T-helper 1 cell treated with Interleukin-12 subunit alpha and Interleukin-12 subunit beta and Interleukin-4 antibody, amounts not matched to agents 30 ng/mL and 1 ng/mL, for 36 hours (primary cell): ENCODE data around the gene ZNF814. TPM values are rescaled to one million over a fixed set of nuclear protein-coding genes. Genes with fewer than 3 reads are reported as not detected.

Experiments used
- intact Hi-C: fragments of 100-400 bp; cut with micrococcal nuclease; formaldehyde crosslinking; loops from one replicate; pipeline ENCODE4 v1.15.1; 2024
- total RNA-seq: library from RNA; stranded (reverse); gene quantifications from 2 replicates; pipeline ENCODE4 v1.2.3, GENCODE V29; 2022

ZNF814 gene
- total RNA-seq, 1 donor from 2014 or later = 12.9 TPM

DNA sequence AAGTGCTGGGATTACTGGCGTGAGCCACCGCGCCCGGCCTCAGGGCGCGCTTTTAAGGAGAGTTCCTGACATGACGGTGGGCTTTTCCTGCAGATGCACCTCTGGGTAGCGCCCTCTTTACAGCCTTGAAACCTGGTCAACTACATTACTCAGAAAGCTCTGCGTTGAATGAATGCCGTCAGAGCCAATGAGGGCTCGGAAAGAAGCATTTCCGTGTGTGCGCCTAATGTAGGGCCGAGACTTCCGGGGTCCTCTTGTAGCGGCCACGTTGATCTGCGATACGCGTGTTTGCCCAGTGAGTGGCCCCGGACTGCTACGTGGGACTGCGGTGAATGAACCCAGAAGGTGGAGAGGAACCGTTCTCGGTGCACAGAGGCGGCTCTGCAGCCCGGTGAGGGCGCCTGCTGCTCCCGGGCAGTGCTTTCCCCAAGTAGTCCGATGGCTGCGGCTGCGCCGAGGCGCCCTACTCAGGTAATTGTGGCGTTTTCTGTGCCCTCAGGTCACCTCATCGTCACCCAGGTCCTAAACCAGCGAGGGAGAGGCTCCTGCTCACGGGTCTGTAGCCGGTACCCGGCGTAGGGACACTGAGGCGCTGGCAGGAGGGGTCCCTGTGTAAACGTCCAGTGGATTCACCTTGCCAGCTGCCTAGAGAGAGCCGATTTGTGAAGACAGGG lies 69.2 kb downstream of the ZNF814 start:
- intact Hi-C loops = loop anchor here (1.0 to 10.0 kb wide), 15 partner anchors 30 to 1505 kb away; partner anchors contain the start of genes RPS5, ZBTB45, ZNF416 and ZNF530

DNA sequence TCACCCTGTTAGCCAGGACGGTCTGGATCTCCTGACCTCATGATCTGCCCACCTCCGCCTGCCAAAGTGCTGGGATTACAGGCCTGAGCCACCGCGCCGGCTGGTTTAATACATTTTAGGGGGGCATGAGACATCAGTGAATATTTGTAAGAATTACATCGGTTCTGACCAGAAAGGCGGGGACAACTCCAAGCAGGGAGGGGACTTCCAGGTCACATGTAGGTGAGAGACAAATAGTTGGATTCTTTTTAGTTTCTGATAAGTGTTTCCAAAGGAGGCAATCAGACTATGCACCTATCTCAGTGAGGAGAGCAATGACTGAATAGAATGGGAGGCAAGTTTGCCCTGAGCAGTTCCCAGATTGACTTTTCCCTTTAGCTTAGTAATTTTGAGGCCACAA lies 70.5 kb downstream of the ZNF814 start:
- intact Hi-C loops = loop anchor here (2.0 to 10.0 kb wide), 3 partner anchors 434 to 1504 kb away; partner anchors contain the start of genes RPS5, ZNF548, ZNF837 and ZSCAN5A

DNA sequence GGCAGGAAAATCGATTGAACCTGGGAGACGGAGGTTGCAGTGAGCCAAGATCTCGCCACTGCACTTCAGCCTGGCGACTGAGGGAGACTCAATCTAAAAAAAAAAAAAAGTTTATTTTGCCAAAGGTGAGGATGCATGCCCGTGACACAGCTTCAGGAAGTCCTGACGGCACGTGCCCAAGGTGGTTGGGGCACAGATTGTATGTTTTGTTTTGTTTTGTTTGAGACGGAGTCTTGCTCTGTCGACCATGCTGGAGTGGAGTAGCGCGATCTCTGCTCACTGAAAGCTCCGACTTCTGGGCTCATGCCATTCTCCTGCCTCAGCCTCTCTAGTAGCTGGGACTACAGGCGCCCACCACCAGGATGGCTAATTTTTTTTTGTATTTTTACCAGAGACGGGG lies 70.9 kb downstream of the ZNF814 start:
- intact Hi-C loops = loop anchor here (2.0 to 10.0 kb wide), 3 partner anchors 433 to 1503 kb away; partner anchors contain the start of genes RPS5, ZNF548, ZNF837 and ZSCAN5A

DNA sequence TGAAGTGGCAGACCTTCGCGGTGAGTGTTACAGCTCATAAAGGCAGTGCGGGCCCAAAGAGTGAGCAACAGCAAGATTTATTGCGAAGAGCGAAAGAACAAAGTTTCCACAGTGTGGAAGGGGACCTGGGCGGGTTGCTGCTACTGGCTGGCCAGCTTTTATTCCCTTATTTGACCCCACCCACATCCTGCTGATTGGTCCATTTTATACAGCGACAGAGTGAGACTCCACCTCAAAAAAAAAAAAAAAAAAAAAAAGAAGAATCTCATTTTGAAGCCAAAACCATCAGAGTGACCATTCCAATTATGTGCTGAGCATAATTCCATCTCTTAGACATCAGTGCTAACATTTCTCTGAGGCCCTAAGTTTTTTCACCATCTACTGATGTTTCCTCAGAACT lies 72.2 kb downstream of the ZNF814 start:
- intact Hi-C loops = loop anchor here (10.0 kb wide), 2 partner anchors 432 to 568 kb away; partner anchors contain the start of genes RPS5, ZNF548 and ZNF837

DNA sequence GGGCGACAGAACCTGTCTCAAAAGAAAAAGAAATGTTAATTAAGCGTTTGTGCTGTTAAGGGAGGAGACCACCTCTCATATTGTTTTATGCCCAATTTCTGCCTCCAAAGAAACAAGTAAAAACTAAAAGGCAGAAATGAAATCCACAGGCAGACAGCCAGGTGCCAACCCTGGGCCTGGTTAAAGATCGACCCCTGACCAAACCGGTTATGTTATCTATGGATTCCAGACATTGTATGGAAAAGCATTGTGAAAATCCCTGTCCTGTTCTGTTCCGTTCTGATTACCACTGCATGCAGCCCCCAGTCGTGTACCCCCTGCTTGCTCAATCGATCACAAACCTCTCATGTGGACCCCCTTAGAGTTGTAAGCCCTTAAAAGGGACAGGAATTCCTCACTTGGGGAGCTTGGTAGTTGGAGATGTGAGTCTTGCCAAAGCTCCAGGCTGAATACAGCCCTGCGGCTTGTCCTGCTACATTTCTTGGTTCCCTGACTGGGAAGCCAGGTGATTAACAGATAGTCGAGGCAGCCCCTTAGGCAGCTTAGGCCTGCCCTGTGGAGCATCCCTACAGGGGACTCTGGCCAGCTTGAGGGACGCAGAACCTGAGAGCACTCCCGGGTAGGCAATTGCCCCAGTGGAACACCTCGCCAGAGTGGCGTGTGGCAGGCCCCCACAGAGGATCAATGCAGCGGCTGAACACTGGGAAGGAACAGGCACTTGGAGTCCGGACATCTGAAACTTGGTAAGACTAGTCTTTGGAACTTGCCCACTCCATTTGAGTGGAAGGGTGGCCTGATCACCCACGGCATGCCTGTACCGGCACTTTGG lies 73.4 kb downstream of the ZNF814 start:
- intact Hi-C loops = loop anchor here (1.0 to 10.0 kb wide), 8 partner anchors 73 to 575 kb away; partner anchors contain the start of genes RPS5, ZNF17, ZNF211 and ZNF460

DNA sequence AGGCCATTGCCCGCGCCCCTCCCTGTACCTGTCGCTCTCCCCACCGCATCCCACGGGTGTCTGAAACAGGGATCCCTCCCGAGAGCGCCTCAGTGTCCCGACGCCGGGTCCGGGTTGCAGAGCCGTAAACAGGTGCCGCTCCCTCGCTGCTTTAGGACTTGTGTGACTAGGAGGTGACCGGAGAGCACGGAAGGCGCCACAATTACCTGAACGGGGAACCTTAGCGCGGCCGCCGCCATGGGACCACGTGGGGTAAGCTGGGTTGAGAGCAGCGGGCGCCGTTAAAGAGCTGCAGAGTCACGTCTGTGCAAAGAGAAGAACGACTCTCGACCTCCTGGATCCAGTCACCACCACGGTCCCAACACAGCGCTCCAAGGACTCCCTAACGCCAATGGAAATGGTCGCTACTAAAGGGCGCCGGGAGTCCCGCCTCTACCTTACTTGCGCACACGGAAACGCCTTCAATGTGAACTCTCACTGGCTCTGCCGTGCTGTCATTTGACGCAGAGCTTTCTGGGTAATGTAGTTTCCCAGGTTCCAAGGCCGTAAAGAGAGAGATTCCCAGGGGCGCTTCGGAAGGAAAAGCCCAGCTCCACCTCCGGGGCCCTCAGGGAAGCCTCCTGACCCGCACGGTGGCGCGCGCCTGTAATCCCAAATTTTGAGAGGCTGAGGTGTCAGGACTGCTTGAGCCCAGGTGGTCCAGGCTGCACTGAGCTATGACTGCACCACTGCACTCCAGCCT lies 74.2 kb downstream of the ZNF814 start, which contains the start of gene ZNF552:
Gene ZNF552 (minus strand): TSS at position 409 of the 742 bp plus-strand sequence. CDS start 170 bp downstream, at position 239.
- intact Hi-C loops = loop anchor here (1.0 to 10.0 kb wide), 16 partner anchors 35 to 574 kb away; partner anchors contain the start of genes RPS5, ZNF17, ZNF211 and ZNF417

DNA sequence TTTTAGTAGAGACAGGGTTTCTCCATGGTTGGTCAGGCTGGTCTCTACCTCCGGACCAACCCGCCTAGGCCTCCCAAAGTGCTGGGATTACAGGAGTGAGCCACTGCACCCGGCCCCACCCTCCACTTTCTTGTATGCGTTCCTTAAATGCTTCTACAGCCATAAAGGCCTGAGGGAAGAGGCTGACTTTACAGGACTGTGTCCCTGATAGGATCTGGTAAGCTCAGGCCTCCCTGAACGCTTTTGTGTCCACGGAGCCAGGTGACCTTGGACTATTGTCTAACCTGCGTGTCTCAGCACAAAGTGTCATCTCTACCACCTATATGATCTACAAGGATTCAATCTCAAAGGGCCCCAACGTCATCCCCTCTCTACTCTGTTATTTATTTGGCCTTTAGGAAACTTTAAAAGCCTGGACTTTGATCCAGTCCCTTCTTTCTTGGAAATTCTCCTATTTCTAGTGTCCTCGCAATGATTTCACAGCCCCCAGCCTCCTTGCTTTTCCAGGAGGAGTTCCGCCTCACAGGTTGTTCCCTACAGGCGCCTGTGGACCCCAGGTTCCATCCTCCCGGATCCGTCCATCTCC lies 74.8 kb downstream of the ZNF814 start:
- intact Hi-C loops = loop anchor here (1.0 to 10.0 kb wide), 14 partner anchors 35 to 571 kb away; partner anchors contain the start of genes RPS5, ZNF17, ZNF211 and ZNF417

DNA sequence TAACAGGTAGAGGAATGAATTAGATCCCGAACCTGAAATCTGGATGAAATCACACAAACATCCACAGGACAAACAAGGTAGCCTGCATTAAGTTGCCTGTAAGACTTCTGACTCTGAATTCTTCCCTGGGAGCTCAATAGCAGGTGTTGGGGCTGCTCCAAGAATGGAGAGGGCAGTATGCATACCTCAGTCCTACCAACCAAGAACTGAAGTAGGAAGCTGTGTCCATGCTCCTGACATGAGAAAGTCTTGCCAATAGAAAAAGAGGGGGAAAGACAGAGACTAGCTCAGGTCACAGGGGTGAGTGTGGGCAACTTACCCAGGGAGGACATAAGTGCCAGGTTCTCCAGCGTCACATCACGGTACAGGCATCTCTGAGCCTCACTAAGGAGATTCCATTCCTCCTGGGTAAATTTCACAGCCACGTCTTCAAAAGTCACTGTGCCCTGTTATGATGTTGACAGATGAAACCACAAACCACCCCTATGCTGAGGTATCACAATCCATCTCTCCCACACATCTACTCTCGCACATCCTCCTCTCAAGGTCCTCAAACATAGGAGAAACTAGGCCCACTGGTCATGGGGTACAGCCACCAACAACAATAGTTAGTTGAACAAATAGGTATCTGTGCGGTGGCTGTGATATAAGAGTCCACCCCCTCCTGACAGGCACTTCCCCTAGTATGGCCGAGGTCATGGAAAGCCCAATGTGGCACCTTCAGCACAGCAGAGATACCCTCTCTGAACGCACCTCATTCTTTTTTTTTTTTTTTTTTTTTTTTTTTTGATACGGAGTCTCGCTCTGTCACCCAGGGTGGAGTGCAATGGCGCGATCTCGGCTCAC lies 75.6 kb downstream of the ZNF814 start:
- intact Hi-C loops = loop anchor here (10.0 kb wide), 2 partner anchors 428 to 572 kb away; partner anchors contain the start of genes RPS5, ZNF548 and ZNF837

DNA sequence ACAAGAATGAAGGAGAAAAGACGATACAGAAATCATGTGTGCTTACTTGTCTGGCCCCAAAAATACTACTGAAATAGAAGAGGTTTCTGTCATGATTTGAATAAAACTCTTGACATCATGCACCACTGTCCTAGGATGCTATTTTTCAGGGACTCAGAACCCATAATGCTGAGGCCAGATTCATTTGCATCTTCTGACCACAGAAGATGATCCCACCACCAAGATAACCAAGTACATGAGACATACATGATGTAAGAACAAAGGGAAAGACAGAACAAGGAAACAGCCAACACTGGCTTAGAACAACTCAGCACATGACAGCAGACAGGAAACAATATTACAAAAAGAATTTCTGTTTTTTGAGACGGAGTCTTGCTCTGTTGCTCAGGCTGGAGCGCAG lies 76.6 kb downstream of the ZNF814 start:
- intact Hi-C loops = loop anchor here (10.0 kb wide), 2 partner anchors 427 to 573 kb away; partner anchors contain the start of genes RPS5, ZNF548 and ZNF837

DNA sequence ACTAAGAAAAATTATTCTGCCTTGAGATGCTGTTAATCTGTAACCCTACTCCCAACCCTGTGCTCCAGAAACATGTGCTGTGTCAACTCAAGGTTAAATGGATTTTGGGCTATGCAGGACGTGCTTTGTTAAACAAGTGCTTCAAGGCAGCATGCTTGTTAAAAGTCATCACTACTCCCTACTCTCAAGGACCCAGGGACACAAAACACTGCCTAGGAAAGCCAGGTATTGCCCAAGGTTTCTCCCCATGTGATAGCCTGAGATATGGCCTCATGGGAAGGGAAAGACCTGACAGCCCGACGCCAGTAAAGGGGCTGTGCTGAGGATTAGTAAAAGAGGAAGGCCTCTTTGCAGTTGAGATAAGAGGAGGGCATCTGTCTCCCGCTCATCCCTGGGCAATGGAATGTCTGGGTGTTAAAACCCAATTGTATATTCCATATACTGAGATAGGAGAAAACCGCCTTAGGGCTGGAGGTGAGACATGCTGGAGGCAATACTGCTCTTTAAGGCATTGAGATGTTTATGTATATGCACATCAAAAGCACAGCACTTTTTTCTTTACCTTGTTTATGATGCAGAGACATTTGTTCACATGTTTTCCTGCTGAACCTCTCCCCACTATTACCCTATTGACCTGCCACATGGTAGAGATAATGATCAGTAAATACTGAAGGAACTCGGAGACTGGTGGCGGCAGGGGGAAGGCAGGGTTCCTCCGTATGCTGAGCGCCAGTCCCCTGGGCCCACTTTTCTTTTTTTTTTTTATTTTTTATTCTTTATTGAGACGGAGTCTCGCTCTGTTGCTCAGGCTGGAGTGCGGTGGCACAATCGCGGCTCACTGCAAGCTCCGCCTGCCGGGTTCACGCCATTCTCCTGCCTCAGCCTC lies 78.2 kb downstream of the ZNF814 start:
- intact Hi-C loops = loop anchor here (10.0 kb wide), 2 partner anchors 426 to 574 kb away; partner anchors contain the start of genes RPS5, ZNF548 and ZNF837

DNA sequence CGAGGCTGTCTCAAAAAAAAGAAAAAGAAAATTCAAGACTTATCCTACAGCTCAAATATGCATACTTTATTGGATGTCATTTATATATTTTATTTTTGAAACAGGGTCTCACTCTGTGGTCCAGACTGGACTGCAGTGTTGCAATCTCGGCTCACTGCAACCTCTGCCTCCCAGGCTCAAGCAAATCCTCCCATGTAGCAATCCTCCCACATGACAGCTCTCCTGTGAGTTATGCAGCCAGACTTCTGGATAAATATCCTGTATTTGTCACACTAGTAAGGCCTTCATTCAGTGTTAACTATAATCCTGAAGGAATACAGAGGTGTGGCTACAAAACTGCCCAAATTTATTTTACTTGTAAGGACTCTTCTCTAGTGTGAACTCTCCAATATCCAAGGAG lies 81.3 kb downstream of the ZNF814 start:
- intact Hi-C loops = no loop called here

DNA sequence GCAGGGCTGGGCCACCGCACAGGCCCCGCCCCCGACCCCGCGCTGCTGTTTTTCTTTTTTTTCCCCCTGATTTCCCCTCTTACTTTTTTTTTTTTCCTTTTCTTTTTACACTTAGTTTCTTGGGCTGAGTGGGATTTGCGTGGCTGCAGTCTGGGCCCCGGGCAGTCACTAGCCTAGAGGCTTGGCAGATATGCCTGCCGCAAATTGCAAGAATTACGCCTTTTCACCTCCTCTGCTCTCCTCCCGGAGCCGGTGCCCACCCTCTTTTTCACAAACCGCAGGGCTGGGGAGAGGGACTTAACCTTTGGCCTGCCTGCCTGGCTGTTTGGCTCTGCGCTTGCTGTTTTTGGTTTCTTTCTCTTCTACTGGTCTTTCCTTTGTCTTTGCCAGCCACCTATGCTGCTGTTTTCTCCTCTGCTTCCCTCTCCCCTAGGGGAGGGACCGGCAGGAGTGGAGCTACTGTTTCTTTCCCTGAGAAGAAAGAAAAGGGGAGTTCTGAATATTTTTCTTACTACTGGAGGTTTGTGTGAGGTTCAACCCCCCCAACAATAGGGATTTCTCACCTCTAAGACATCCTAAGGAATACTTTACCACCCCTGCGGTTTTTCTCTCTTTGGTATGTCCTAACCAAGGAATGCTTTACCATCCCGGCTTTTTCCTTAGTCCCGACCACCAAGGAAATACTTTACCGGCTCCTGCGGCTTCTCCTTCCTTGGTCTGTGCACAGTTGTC lies 85.1 kb downstream of the ZNF814 start:
- intact Hi-C loops = no loop called here

DNA sequence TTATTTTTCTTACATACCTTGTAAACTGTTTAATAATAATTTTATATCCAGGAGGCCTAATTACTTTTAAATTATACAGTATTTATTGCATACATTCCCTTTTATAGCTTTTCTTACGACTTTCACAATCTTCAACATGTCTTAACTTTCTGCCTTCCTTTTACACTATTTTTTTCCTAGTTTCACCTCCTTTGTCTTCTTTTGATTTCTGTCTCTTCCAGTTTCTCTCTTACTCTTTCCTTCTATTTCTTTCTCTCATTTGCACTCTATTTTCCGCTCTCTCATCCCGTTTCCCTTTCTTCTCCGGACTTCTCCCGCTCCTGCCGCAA lies 85.6 kb downstream of the ZNF814 start:
- intact Hi-C loops = no loop called here

DNA sequence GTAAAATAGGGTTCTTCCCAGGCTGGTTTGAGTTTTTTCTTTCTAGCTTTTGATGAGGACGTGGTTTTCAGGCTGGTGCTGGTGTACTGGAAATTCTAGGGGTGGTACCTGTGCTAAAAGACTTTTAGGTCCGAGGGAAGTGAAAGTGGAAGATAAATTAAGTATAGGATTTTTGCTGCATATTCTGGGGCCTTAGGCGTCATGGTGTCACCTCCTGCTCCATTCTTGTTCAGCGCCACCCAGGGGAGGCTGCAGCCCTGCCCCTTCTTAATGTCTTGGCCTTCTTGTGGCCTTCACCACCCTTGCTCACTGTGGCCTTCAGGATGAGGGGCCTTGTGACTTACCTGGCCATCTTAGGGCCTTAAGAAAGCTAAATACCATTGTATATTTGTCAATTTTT lies 86.6 kb downstream of the ZNF814 start:
- intact Hi-C loops = no loop called here

DNA sequence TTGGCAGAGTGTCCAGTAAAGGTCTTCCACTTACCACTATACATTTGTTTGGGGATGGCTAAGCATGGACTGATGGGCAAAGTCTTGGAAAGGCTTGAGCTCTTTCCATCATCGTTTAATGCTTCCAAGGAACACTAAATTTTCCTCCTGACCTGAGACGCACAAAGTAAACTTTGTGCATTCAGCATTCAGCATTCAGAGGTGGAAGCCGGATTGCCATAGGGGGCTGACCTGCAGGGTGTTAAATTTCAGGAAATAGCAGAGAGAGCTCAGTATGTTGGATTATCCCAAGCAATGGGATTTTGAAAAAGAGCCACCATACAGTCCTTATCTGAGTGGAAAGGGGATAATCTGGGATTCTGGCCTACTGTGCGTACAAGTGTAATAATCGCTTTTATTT lies 88.1 kb downstream of the ZNF814 start:
- intact Hi-C loops = no loop called here
